Stimulated activated CD4-positive, alpha-beta T cell treated with anti-CD3 and anti-CD28 coated beads, Interleukin-2, amount 100 ng/mL, for 4 hours (primary cell): ENCODE results near the gene SFXN2.
"Not testable (repeated sequence)": the region's sequence is repeated elsewhere in the genome, so short reads cannot be mapped to it uniquely, and the experiment has no call there.

Experiments
- DNase-seq: peaks from one replicate; pipeline ENCODE4 v3.0.0-alpha.2; 2020; ENCODE audit warnings: low read depth

SFXN2 gene

DNA sequence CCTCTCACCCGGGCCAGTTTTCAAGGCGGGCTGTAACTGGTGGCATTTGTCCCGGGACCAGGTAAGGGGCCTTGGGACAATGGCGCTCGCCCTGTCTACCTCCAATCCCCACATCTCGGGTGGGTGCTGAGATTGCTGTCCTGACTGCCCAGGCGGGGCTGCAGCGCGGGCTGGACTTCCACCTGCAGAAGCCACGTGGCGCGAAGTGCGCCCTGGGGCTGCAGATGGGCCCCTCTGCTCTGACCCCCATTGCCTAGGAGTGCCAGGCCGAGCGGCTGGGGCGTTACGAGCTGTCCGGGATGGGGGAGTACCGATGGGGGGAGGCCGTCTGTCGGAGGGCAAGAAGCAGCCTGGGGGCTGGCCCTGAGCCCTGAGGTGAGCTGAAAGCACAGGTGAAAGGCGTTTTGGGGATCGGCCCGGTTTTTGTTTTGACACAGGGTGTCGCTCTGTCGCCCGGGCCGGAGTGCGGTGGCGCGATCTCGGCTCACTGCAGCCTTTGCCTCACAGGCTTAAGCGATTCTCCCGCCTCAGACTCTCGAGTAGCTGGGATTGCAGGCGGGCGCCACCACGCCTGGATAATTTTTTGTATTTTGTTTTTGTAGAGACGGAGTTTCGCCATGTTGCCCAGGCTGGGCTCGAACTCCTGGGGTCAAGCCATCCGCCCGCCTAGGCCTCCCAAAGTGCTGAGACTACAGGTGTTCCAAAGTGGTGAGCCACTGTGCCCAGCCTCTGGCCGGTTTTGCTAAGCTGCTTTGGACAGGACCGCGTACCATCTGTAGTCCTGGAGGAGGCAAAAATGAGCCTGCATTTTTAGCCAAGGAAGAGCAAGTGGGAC lies at the start of gene SFXN2:
Gene SFXN2 (plus strand): TSS at position 16 of the 835 bp plus-strand sequence. CDS start 12,001 bp downstream, outside the sequence.
- peak; percentile 14 for DNase-seq

- DNase-seq, result no peak
These were observed 48.4 kb upstream of the SFXN2 start for GRCh38 chr10:102665904-102666509.

DNA sequence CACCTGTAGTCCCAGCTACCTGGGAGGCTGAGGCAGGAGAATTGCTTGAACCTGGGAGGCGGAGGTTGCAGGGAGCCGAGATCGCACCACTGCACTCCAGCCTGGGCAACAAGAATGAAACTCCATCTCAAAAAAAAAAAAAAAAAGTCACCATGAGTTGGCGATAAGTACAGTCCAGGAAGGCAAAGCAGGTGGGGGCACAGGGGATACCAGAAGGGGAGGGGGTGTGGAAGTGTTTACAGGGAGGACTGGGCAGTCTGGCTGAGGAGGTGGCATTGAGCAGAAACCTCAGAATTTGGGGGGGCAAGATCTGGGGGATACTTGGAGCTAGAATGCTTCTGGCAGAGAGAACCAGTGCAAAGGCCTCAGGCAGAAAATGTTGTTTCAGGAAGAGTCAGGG lies 47.0 kb upstream of the SFXN2 start:
- DNase-seq, result not testable (repeated sequence)

DNA sequence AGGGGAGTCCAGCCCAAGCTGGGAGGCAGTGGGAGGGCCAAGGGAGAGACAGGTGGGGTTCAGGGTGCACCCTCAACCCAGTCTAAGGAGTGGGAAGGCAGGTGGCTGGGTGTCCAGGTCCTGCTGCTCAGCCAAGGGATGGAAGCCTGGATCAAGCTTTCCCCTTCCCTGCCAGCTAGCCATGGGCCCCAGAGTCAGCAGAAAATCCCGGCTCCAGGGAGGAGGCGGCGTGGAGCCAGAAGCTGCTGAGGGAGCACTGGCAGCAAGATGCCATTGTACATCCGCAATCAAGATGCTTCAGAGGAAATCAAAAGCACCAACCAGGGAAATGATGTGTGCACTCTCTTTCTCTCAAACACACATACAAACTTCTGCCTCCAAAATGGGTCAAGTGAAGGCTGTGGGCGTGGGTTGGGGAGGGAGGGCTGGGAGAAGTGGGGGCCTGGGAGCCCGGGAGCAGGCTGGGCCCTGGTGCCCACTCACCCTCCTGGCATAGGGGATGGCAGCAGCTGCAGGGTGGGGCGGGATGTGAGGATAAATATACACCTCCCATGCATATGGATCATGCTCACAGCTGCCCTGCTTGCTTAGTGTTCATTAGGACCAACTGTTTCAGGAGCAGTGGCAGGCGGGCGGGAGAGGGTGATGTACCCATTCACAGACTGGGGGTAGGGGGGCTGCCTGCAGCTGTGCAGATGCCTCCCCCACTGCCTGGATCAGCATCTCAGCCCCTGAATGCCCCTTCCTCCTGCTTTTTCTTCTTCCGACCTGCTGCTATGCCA lies 45.9 kb upstream of the SFXN2 start:
- DNase-seq, result no peak

DNA sequence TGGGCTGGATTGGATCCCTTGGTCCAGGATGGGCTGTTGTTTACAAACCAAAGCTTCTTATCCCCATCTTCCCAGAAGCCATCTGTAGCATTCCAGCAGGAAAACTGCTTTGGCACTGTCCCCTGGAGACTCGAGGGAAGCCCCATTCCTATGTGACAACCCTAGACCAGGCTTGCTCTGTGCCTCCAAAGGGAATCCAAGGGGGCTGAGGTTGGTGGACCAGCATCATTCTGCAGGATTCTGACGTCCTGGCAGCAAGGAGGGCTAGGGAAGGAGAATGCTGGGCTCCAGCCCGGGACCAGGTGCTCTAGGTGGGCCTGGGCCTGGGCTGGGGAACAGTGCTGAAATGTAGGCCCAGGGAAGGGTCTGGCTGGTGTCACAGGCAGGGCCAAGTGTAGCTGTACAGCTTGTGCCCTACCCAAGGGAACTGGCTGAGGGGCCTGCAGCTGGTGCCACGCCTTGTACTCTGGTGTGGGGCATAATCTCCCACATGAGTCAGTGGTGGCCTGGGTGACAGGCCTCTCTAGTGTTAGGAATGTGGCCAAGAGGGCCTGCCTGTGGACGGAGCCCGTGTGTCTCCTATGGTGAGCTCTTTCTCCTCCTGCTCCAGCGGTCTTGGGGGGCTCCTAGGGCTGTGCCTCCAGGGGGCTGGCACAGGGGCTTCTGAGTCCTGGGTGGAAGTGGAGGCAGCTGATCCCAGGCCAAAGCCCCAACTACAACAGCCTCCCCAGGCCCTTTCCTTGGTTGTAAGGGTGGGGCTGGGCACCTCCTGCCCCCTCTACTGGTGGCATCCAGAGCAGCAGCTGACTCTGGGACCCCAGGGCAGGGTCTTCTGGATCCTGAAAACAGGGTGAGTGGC lies 45.0 kb upstream of the SFXN2 start:
- DNase-seq, result no peak

GRCh38 chr10:102670065-102670670 lies 44.3 kb upstream of the SFXN2 start:
- no peak for DNase-seq

GRCh38 chr10:102670871-102671434 lies 43.5 kb upstream of the SFXN2 start:
- no peak for DNase-seq

GRCh38 chr10:102673236-102673818 lies 41.1 kb upstream of the SFXN2 start:
- DNase-seq, result no peak

DNA sequence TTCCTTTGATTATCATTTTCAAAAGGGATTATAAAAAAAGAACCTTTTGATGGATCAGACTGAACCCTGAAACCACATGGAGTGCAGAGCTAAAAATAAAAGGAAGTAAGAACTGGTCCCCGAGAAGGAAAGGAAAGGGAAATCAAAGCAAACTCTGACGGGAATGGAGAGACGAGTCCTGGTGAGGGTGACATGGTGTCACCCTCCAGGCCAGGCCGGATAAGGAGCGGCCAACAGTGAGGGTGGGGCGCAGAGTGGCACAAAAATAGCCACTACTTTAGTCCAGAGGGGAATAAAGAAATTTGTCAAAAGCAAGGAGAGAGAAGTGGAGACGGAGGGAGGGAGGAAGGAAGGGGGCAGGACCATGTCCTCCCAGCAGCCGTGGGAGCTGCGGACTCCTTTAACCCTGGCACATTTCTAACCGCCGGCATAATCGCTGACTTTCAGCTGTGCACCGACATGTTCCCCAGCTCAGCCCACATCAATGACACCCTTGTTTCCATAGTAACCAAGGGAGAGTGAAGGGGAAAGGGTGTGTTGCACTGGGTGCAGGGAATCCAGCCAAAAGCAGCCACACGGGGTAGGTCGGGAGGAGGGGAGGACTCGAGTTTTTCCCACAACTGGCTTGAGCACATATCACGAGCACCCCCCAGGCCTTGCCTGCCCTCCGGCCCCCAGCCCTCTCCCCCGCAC lies 40.5 kb upstream of the SFXN2 start:
- peak; percentile 54 for DNase-seq

DNA sequence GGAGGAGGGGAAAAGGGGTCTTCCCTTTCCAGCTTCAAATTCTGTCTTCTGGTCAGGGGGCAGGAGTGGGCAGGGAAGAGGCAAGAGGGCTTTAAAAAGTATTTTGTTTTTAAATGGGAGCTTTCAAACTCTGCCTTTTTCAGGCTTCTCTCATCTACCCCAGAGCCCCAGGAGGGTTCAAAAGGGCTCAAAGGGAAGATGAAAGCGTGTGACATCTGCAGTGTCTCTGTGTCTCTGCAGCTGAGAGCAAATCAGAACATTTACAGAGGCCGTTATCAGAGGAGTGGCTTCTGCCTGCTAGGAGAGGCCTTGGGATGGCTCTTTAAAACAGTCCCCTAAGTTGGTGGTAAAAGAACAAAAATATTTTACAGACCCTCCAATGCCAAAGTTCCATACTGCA lies 39.9 kb upstream of the SFXN2 start:
- DNase-seq, result no peak

GRCh38 chr10:102675011-102675665 lies 39.3 kb upstream of the SFXN2 start:
- DNase-seq, result no peak

GRCh38 chr10:102675666-102676533 lies 38.5 kb upstream of the SFXN2 start:
- DNase-seq, result no peak

- no peak for DNase-seq
These were observed 37.7 kb upstream of the SFXN2 start for GRCh38 chr10:102676534-102677315.

- DNase-seq, result no peak
These were observed 36.9 kb upstream of the SFXN2 start for GRCh38 chr10:102677331-102678067.

- no peak for DNase-seq
These were observed 36.4 kb upstream of the SFXN2 start for GRCh38 chr10:102678068-102678400.

DNA sequence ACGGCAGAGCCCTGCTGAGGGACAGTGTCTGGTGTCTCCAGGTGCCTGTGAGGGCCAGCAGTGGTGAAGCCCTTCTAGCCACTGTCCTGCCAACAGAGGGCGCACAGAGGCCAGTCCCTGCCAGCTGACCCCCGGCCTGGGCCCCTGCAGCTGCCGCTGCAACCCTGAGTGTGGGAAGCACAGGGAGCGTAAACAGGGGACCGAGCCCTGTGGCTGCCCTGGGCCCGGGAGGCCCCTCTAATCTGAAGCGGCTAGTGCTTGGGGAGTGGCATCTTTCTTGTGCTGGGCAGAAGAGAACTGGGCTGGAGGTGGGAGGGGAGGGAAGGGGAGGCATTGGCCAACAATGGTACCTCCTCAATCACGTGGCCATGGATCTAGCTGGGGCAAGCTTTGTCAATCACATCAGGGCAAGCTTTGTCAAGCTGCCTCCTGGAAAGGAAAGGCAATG lies 35.6 kb upstream of the SFXN2 start:
- DNase-seq, result no peak

GRCh38 chr10:102679596-102679995 lies 34.8 kb upstream of the SFXN2 start:
- no peak for DNase-seq
